ENCODE measurements around the gene GPR61. TPM values are rescaled to one million over a fixed set of nuclear protein-coding genes. Genes with fewer than 3 reads are reported as not detected.

The GPR61 gene
- total and polyA plus RNA-seq, 9 of the 15 experiments (the other 6 are each of a cell fraction or from before 2014, with no cell fraction given): 0.04 to 1.1 (median 0.25) TPM; not detected in 4

DNA sequence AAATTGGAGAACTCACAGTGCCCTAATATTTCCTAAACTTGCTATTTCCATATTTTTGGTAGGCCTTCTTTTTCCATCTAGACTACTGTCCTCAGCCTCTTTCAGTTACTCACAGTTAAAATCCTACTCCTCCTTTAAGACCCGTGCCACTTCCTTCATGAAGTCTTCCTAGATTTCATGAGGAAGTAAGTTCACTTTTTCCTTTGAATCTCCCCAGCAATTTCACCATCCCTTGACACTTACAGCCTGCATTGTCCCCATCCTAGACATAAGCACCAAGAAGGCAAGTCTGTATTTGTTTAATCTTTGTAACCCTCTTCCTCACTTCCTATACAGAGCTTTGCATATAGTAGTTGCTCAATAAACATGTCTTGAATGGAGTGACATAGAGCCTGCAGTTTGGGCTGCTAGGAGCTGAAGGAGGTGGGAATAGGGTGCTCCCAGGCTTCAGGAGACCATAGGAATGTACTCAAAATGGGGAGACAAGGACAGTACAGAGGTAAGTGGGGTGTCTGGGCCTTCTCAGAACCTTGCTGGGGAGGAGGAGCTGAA is 5.3 kb upstream of the GPR61 start:
- no peak overlapping the region for H3K4me3 ChIP-seq
- H3K9ac ChIP-seq (ENCODE audit: insufficient read depth in 1 of 2, low read depth in 2 of 2, low read length in 2 of 2): no peak overlapping the region
- no peaks in the 10 kb centered on the region for H3K36me3 ChIP-seq (ENCODE audit: control insufficient read depth, insufficient read depth, low read length)
- H3K4me1 ChIP-seq (replicated peaks in 1 of 2; ENCODE audit: control insufficient read depth in 2 of 2, insufficient read depth in 2 of 2, low read length in 2 of 2): peaks cover 9 to 14% of the 10 kb centered on the region in 2 experiments; a peak in 4 of 5 replicates
- H3K4me2 ChIP-seq (ENCODE audit: insufficient read depth, low read length): no peak overlapping the region
- POLR2A ChIA-PET: interaction anchor here (0.6 to 0.9 kb wide), 4 partner anchors 10 to 35 kb away, joined by 3 to 4 read pairs (median 4); no protein-coding TSS in a partner anchor
- intact Hi-C loops (cut with micrococcal nuclease): loop anchor here (5.0 to 10.0 kb wide), 2 partner anchors 112 to 420 kb away; partner anchors contain the start of gene ELAPOR1
- no peaks in the 10 kb centered on the region for H3K9me1 ChIP-seq (ENCODE audit: control insufficient read depth, insufficient read depth, low read length)
- in situ Hi-C loops (cut with MboI): loop anchor here (5.0 kb wide), 2 partner anchors 37 to 272 kb away; no protein-coding TSS in a partner anchor
- no peak overlapping the region for H3K27ac ChIP-seq (ENCODE audit: extremely low read depth, low read depth, low read length)
- CTCF ChIA-PET (ENCODE audit: low intra/inter-chr PET ratio): interaction anchor here (0.7 to 5.3 kb wide), 5 partner anchors 34 to 271 kb away, joined by 3 to 131 read pairs (median 5); partner anchors contain the start of gene CYB561D1
- no TSS peak for BruUV-seq (replicated peaks)
- no peaks in the 10 kb centered on the region for H3K27me3 ChIP-seq (ENCODE audit: control insufficient read depth in 2 of 2, insufficient read depth in 2 of 2, low read length in 2 of 2)
- H3K79me2 ChIP-seq (ENCODE audit: control insufficient read depth, insufficient read depth, low read length): no peaks in the 10 kb centered on the region
- H2AFZ ChIP-seq (ENCODE audit: low read depth, low read length): no peak overlapping the region
- FAIRE-seq (no peak), DNase-seq (ENCODE audit: extremely low read depth in 1 of 4, low spot score in 3 of 4) (no peak), ATAC-seq (no peak)
- no peaks in the 10 kb centered on the region for H3K9me3 ChIP-seq (replicated peaks; ENCODE audit: control insufficient read depth, insufficient read depth, low read depth, low read length)
- no peaks in the 10 kb centered on the region for H4K20me1 ChIP-seq (replicated peaks; ENCODE audit: control insufficient read depth, insufficient read depth, low read length)
- 22% methylated on average over 1 of the region's 1 CpG for WGBS (ENCODE audit: insufficient coverage, low coverage, missing lambda C conversion rate)
- no peak for TF ChIP-seq FOXJ3 (CRISPR knock-in tag; IDR thresholded peaks at IDR 0.05)
- TF ChIP-seq ZBED1 (IDR thresholded peaks at IDR 0.05): no peak
- no peak for TF ChIP-seq ZBTB2 (IDR thresholded peaks at IDR 0.05)
- TF ChIP-seq MCM3 (IDR thresholded peaks at IDR 0.05): no peak
- TF ChIP-seq BCOR (IDR thresholded peaks at IDR 0.05): peak; percentile 86
- TF ChIP-seq RB1 (IDR thresholded peaks at IDR 0.05; ENCODE audit: low read depth): no peak
- no peak for TF ChIP-seq TCF3 (CRISPR knock-in tag; IDR thresholded peaks at IDR 0.05)
- no peak for TF ChIP-seq ZNF253 (CRISPR knock-in tag; conservative IDR thresholded peaks at IDR 0.05)
- no peak for TF ChIP-seq ZNF41 (CRISPR knock-in tag; conservative IDR thresholded peaks at IDR 0.05)
- peak; percentile 91 for TF ChIP-seq ZFP36 (IDR thresholded peaks at IDR 0.05; ENCODE audit: low read depth, low read length, partially characterized antibody)
- no peak for TF ChIP-seq NFXL1 (CRISPR knock-in tag; IDR thresholded peaks at IDR 0.05)
- no peak for TF ChIP-seq ZNF79 (CRISPR knock-in tag; IDR thresholded peaks at IDR 0.05; ENCODE audit: low read depth)
- TF ChIP-seq PKNOX1 (IDR thresholded peaks at IDR 0.05): no peak
- TF ChIP-seq GATA2 (CRISPR knock-in tag; IDR thresholded peaks at IDR 0.05): no peak
- TF ChIP-seq E4F1 (CRISPR knock-in tag; IDR thresholded peaks at IDR 0.05; ENCODE audit: borderline replicate concordance): no peak
- no peak for TF ChIP-seq NCOA1 (IDR thresholded peaks at IDR 0.05; ENCODE audit: low read depth)
- 0 out of 2 replicates have a peak, but pooled peaks have one; percentile 56 for TF ChIP-seq SMARCA5 (IDR thresholded peaks at IDR 0.05)
- TF ChIP-seq CXXC5 (CRISPR knock-in tag; IDR thresholded peaks at IDR 0.05): no peak
- no peak for TF ChIP-seq HLTF (IDR thresholded peaks at IDR 0.05)
- TF ChIP-seq E2F3 (CRISPR knock-in tag; IDR thresholded peaks at IDR 0.05): no peak
- TF ChIP-seq ZSCAN32 (CRISPR knock-in tag; IDR thresholded peaks at IDR 0.05): no peak

Measured in K562 (cell line).